HepG2 (cell line): ENCODE results near the gene PRKCZ. TPM values are rescaled to one million over a fixed set of nuclear protein-coding genes. Genes with fewer than 3 reads are reported as not detected.
A peak's percentile ranks its signal among the peaks of the same experiment; 100 is the strongest.

Experiments
- ATAC-seq: fragments of 200-7000 bp; cut with Tn5 transposase; 3 replicates; pipeline ENCODE4 v1.9.1; 2020; ENCODE audit warnings: mild to moderate bottlenecking, moderate library complexity
- BruUV-seq: library from RNA; stranded (reverse); fragments of 400-500 nt; replicated peaks from 2 replicates; lab custom pipeline; 2021; lab: Mats Ljungman, UMichigan
- CTCF ChIA-PET: fragments of 300-600 bp; formaldehyde crosslinking; extraction: SDS; loops from one replicate; lab custom pipeline; 2021; ENCODE audit warnings: low total read pairs, inconsistent platforms, low intra/inter-chr PET ratio; lab: Yijun Ruan, JAX
- POLR2A ChIA-PET: fragments of 350-600 bp; sonication (Branson Sonifier 250); formaldehyde crosslinking; loops from one replicate; lab custom pipeline; 2020; ENCODE audit warnings: antibody characterized with exemption, inconsistent platforms; lab: Yijun Ruan, JAX
- DNase-seq: peaks from one replicate; pipeline ENCODE4 v3.0.0-alpha.2; 2015; ENCODE audit warnings: low spot score
- FAIRE-seq: peaks from 3 replicates; lab custom pipeline; 2011; peaks lifted over from hg19 to GRCh38; lab: Jason Lieb, UNC
- H2AFZ ChIP-seq: one replicate; pipeline ENCODE4 v1.6.1; 2011; ENCODE audit warnings: low read length, inconsistent platforms
- H3K27ac ChIP-seq: fragments of 300-600 bp; 3 replicates; pipeline ENCODE4 v1.8.0; 2011; ENCODE audit warnings: mixed run types, mild to moderate bottlenecking, mixed read lengths, low read length, inconsistent platforms; ENCODE audit not compliant: insufficient read depth; ENCODE audit errors: extremely low read length
- H3K27me3 ChIP-seq, 2 experiments: fragments of 200-600 bp in 1 of 2; 2 replicates in 1 of 2; 3 replicates in 1 of 2; pipeline versions ENCODE4 v1.6.0 to v1.8.0; 2011; ENCODE audit warnings: low read length in 2 of 2, mild to moderate bottlenecking in 2 of 2, moderate library complexity in 2 of 2, inconsistent platforms in 1 of 2; ENCODE audit not compliant: insufficient read depth in 2 of 2, control insufficient read depth in 1 of 2
- H3K36me3 ChIP-seq, 2 experiments: fragments of 200-600 bp in 1 of 2; replicated peaks in 1 of 2; 2 replicates in 1 of 2; 3 replicates in 1 of 2; pipeline versions ENCODE4 v1.5.1 to v1.8.0; 2011; ENCODE audit warnings: low read length in 2 of 2, inconsistent platforms in 1 of 2; ENCODE audit not compliant: insufficient read depth in 2 of 2, control insufficient read depth in 1 of 2
- H3K4me1 ChIP-seq: 2 replicates; pipeline ENCODE4 v1.5.1; 2012; ENCODE audit warnings: low read length, inconsistent platforms; ENCODE audit not compliant: insufficient read depth
- H3K4me2 ChIP-seq: 2 replicates; pipeline ENCODE4 v1.6.0; 2011; ENCODE audit warnings: low read depth, low read length, inconsistent platforms
- H3K4me3 ChIP-seq, 3 experiments: fragments of 200-600 bp in 1 of 3; sonication (generic), shearing (Covaris generic) in 1 of 3; replicated peaks in 1 of 3; 2 replicates each; pipeline ENCODE4 v1.5.1; 2011 to 2016; ENCODE audit warnings: low read length in 3 of 3, inconsistent platforms in 2 of 3, low read depth in 2 of 3, mild to moderate bottlenecking in 2 of 3, control low read depth in 1 of 3, mixed read lengths in 1 of 3; ENCODE audit not compliant: insufficient read depth in 1 of 3
- H3K79me2 ChIP-seq: one replicate; pipeline ENCODE4 v1.6.1; 2011; ENCODE audit warnings: low read length, inconsistent platforms; ENCODE audit not compliant: insufficient read depth
- H3K9ac ChIP-seq: 2 replicates; pipeline ENCODE4 v1.6.0; 2011; ENCODE audit warnings: mild to moderate bottlenecking, low read depth, low read length, inconsistent platforms; ENCODE audit not compliant: insufficient read depth
- H3K9me3 ChIP-seq: 2 replicates; pipeline ENCODE4 v1.5.1; 2012; ENCODE audit warnings: mild to moderate bottlenecking, low read length
- H4K20me1 ChIP-seq: 2 replicates; pipeline ENCODE4 v1.6.0; 2011; ENCODE audit warnings: inconsistent platforms, mild to moderate bottlenecking, low read length, moderate library complexity; ENCODE audit not compliant: insufficient read depth
- AGO2 ChIP-seq: fragments of 200-400 bp; formaldehyde crosslinking; optimal IDR thresholded peaks from 2 replicates; pipeline ENCODE3; 2017; ENCODE audit warnings: mild to moderate bottlenecking, low read depth, low read length, moderate library complexity
- MED1 ChIP-seq: sonication (generic); formaldehyde crosslinking; IDR thresholded peaks from 2 replicates; pipeline ENCODE4 v1.4.0; 2020; ENCODE audit warnings: missing genetic modification reagents
- NFIB ChIP-seq: sonication (generic); formaldehyde crosslinking; IDR thresholded peaks from 2 replicates; pipeline ENCODE4 v1.9.0; 2021; ENCODE audit warnings: missing genetic modification reagents, mild to moderate bottlenecking, borderline replicate concordance
- NKX3-1 ChIP-seq: sonication (generic); formaldehyde crosslinking; IDR thresholded peaks from 2 replicates; pipeline ENCODE4 v1.5.0; 2020; ENCODE audit warnings: missing genetic modification reagents
- RBFOX2 ChIP-seq: fragments of 200-400 bp; formaldehyde crosslinking; IDR thresholded peaks from 2 replicates; pipeline ENCODE4 v1.6.1; 2017; ENCODE audit warnings: low read depth, mild to moderate bottlenecking, low read length
- TCF7 ChIP-seq: sonication (generic); IDR thresholded peaks from 2 replicates; pipeline ENCODE4 v1.6.1; 2016; ENCODE audit warnings: antibody characterized with exemption, low read depth
- XBP1 ChIP-seq: sonication (generic); formaldehyde crosslinking; IDR thresholded peaks from 2 replicates; pipeline ENCODE4 v1.5.0; 2020; ENCODE audit warnings: missing genetic modification reagents
- ZMYM2 ChIP-seq: sonication (generic); formaldehyde crosslinking; IDR thresholded peaks from 2 replicates; pipeline ENCODE4 v1.8.0; 2022; ENCODE audit warnings: mild to moderate bottlenecking, missing genetic modification reagents
- ZNF263 ChIP-seq: sonication (generic); formaldehyde crosslinking; IDR thresholded peaks from 2 replicates; pipeline ENCODE4 v1.4.0; 2020; ENCODE audit warnings: missing genetic modification reagents
- ZNF576 ChIP-seq: sonication (generic); formaldehyde crosslinking; IDR thresholded peaks from 2 replicates; pipeline ENCODE4 v1.4.0; 2020; ENCODE audit warnings: mild to moderate bottlenecking, missing genetic modification reagents
- ZNF629 ChIP-seq: sonication (generic); formaldehyde crosslinking; conservative IDR thresholded peaks from 2 replicates; pipeline ENCODE4 v1.5.0; 2020; ENCODE audit warnings: missing genetic modification reagents
- WGBS: methylation state at CpG from one replicate; pipeline ENCODE4 v1.1.6; 2017; ENCODE audit warnings: low lambda C conversion rate; 5-methylcytosine and 5-hydroxymethylcytosine counted together
- in situ Hi-C: cut with HindIII; loops from 2 replicates; pipeline ENCODE4 v1.10.0; 2017; ENCODE audit warnings: low pct_unique_long_range_greater_than_20kb; ENCODE audit not compliant: extremely low pct_ligation_motif_present
- intact Hi-C: fragments of 100-400 bp; cut with micrococcal nuclease; formaldehyde crosslinking; loops from one replicate; pipeline ENCODE4 v1.10.0; 2022; ENCODE audit not compliant: unreplicated experiment
- polyA plus RNA-seq, 8 experiments: library from polyadenylated mRNA; depleted of rRNA in 3 of 8; stranded (reverse) in 7 of 8; unstranded in 1 of 8; fragments of >200 nt; fragmentation: Illumina TruSeq in 4 of 8; extraction: Trizol in 4 of 8; gene quantifications; 2 replicates each; pipeline versions ENCODE4 v1.2.1 to v1.2.3, GENCODE V29; 2011 to 2016; ENCODE audit warnings: low read depth in 4 of 8, missing spikeins in 1 of 8, mixed read lengths in 1 of 8; ENCODE audit not compliant: insufficient read depth in 1 of 8
- total RNA-seq, 5 experiments: library from RNA; depleted of rRNA; stranded (reverse); fragments of >200 nt; fragmentation: Illumina TruSeq; extraction: Trizol; gene quantifications; 2 replicates each; pipeline ENCODE4 v1.2.3, GENCODE V29; 2016; ENCODE audit warnings: low read depth in 1 of 5
- TF ChIP-seq, protein P1 (sequence below): IDR thresholded peaks from 2 replicates; pipeline ENCODE4 v1.4.0; 2020; ENCODE audit warnings: mild to moderate bottlenecking, missing genetic modification reagents
- TF ChIP-seq, protein P2 (sequence below): sonication (generic); formaldehyde crosslinking; IDR thresholded peaks from 2 replicates; pipeline ENCODE4 v1.5.1; 2020; ENCODE audit warnings: mild to moderate bottlenecking, missing genetic modification reagents
- TF ChIP-seq, protein P3 (sequence below): sonication (generic); formaldehyde crosslinking; IDR thresholded peaks from 2 replicates; pipeline ENCODE4 v1.8.0; 2022; ENCODE audit warnings: mild to moderate bottlenecking, missing genetic modification reagents, borderline replicate concordance

The PRKCZ gene
- total and polyA plus RNA-seq, 2 of the 13 experiments (the other 11 are each of a cell fraction or from before 2014, with no cell fraction given), result 34.7 to 85.2 TPM

DNA sequence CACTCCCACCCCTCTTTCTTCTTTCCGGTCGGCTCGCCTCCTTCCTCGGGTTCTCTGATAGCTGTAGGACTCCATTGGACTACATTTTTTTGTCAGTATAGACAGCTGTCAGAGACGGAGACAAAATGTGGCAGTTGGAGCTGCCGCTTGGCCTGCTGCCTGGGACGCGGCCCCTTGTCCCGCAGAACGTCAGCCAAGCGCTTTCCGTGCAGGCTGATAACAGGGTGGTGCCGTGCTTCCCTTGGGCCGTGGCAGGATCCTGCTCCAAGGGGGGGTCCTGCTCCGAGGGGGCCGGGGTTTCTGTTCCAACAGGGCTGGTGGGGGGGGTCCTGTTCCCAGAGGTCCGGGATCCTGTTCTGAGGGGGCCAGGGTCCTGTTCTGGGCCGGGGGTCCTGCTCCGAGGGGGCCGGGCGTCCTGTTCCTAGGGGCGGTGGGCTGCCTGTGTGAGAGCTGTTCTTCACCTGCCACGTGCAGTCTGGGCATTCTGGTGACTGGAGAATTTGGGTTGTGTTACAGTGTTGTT is 182.8 kb downstream of the PRKCZ start (continued):
- TF ChIP-seq, protein P1, sequence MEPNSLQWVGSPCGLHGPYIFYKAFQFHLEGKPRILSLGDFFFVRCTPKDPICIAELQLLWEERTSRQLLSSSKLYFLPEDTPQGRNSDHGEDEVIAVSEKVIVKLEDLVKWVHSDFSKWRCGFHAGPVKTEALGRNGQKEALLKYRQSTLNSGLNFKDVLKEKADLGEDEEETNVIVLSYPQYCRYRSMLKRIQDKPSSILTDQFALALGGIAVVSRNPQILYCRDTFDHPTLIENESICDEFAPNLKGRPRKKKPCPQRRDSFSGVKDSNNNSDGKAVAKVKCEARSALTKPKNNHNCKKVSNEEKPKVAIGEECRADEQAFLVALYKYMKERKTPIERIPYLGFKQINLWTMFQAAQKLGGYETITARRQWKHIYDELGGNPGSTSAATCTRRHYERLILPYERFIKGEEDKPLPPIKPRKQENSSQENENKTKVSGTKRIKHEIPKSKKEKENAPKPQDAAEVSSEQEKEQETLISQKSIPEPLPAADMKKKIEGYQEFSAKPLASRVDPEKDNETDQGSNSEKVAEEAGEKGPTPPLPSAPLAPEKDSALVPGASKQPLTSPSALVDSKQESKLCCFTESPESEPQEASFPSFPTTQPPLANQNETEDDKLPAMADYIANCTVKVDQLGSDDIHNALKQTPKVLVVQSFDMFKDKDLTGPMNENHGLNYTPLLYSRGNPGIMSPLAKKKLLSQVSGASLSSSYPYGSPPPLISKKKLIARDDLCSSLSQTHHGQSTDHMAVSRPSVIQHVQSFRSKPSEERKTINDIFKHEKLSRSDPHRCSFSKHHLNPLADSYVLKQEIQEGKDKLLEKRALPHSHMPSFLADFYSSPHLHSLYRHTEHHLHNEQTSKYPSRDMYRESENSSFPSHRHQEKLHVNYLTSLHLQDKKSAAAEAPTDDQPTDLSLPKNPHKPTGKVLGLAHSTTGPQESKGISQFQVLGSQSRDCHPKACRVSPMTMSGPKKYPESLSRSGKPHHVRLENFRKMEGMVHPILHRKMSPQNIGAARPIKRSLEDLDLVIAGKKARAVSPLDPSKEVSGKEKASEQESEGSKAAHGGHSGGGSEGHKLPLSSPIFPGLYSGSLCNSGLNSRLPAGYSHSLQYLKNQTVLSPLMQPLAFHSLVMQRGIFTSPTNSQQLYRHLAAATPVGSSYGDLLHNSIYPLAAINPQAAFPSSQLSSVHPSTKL, result no peak; the same call in 1 of the 2 replicates
- TF ChIP-seq TCF7 (no peak), NKX3-1 (CRISPR knock-in tag) (no peak)
- TF ChIP-seq, protein P2, sequence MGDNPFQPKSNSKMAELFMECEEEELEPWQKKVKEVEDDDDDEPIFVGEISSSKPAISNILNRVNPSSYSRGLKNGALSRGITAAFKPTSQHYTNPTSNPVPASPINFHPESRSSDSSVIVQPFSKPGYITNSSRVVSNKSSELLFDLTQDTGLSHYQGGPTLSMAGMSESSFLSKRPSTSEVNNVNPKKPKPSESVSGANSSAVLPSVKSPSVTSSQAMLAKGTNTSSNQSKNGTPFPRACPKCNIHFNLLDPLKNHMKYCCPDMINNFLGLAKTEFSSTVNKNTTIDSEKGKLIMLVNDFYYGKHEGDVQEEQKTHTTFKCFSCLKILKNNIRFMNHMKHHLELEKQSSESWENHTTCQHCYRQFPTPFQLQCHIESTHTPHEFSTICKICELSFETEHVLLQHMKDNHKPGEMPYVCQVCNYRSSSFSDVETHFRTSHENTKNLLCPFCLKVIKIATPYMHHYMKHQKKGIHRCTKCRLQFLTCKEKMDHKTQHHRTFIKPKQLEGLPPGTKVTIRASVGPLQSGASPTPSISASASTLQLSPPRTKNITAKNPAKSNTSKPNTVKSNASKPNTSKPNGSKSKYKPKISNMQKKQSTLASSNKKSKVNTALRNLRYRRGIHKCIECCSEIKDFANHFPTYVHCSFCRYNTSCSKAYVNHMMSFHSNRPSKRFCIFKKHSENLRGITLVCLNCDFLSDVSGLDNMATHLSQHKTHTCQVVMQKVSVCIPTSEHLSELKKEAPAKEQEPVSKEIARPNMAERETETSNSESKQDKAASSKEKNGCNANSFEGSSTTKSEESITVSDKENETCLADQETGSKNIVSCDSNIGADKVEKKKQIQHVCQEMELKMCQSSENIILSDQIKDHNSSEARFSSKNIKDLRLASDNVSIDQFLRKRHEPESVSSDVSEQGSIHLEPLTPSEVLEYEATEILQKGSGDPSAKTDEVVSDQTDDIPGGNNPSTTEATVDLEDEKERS, result no peak

DNA sequence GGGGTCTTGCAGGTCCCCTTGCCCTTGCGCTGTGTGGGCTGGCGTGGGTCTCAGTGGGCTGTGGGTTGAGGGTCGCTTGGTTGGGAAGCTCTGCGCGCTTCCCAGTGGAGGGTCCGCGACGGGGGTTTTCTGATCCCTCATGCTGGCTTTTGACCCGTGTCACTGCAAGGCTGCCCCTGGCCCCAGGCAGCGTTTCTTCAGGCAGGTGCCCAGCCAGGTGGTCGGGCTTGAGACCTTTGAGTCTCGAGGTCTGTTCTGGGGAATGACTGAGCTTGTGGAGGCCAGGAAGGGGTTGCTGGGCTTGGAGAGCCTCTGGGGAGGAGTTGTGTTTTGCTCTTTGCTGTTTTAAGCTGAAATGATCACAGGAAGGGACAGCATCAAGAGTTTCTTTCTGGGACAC is 183.3 kb downstream of the PRKCZ start:
- peaks cover 92% of the 10 kb centered on the region for H3K79me2 ChIP-seq
- in situ Hi-C loops, result loop anchor here (5.0 kb wide), 1 partner anchor 36 kb away; no protein-coding TSS in a partner anchor
- CTCF ChIA-PET, result no interaction called here
- peak overlapping the region; percentile 95 for H3K4me2 ChIP-seq
- no peak for ATAC-seq
- no peak for FAIRE-seq
- H3K36me3 ChIP-seq, result peaks cover 0 to 12% of the 10 kb centered on the region in 2 experiments; a peak in 1 of 5 replicates
- 10% methylated on average over 2 of the region's 12 CpGs for WGBS
- H3K4me1 ChIP-seq, result peaks cover 62% of the 10 kb centered on the region
- DNase-seq, result no peak
- H3K27ac ChIP-seq, result peak overlapping the region; percentile 81
- intact Hi-C loops, result loop anchor here (2.0 to 5.0 kb wide), 2 partner anchors 27 to 36 kb away; no protein-coding TSS in a partner anchor
- H4K20me1 ChIP-seq, result peaks cover 85% of the 10 kb centered on the region
- H3K27me3 ChIP-seq, result no peaks in the 10 kb centered on the region; a peak in 1 of 5 replicates
- POLR2A ChIA-PET, result interaction anchor here (0.9 to 9.9 kb wide), 19 partner anchors 9 to 158 kb away, joined by 3 to 178 read pairs (median 7); partner anchors contain the start of genes FAAP20, MORN1 and RER1
- BruUV-seq, result no TSS peak
- no peak overlapping the region for H2AFZ ChIP-seq
- H3K9me3 ChIP-seq, result no peaks in the 10 kb centered on the region
- H3K4me3 ChIP-seq, result peak overlapping the region; percentile 74 to 96 (median 95)
- H3K9ac ChIP-seq, result peak overlapping the region; percentile 85
- TF ChIP-seq, protein P3, sequence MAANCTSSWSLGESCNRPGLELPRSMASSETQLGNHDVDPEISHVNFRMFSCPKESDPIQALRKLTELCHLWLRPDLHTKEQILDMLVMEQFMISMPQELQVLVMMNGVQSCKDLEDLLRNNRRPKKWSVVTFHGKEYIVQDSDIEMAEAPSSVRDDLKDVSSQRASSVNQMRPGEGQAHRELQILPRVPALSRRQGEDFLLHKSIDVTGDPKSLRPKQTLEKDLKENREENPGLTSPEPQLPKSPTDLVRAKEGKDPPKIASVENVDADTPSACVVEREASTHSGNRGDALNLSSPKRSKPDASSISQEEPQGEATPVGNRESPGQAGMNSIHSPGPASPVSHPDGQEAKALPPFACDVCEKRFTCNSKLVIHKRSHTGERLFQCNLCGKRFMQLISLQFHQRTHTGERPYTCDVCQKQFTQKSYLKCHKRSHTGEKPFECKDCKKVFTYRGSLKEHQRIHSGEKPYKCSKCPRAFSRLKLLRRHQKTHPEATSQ, result no peak
- TF ChIP-seq RBFOX2, result peak; percentile 6; the same call in 1 of the 2 replicates
- no peak for TF ChIP-seq ZNF576 (CRISPR knock-in tag)
- TF ChIP-seq ZMYM2 (CRISPR knock-in tag), result no peak
- TF ChIP-seq ZNF629 (CRISPR knock-in tag), result no peak
- TF ChIP-seq ZNF263 (CRISPR knock-in tag), result peak; percentile 56; the same call in 1 of the 2 replicates
- TF ChIP-seq AGO2, result peak; percentile 15
- TF ChIP-seq NFIB (CRISPR knock-in tag), result no peak
- no peak for TF ChIP-seq MED1
- 0 out of 2 replicates have a peak, but pooled peaks have one; percentile 7 for TF ChIP-seq XBP1 (CRISPR knock-in tag)
